ENCODE results near the gene UBXN1. TPM values are rescaled to one million over a fixed set of nuclear protein-coding genes. Genes with fewer than 3 reads are reported as not detected.

The UBXN1 gene
- polyA plus RNA-seq, 2 of the 4 experiments (the other 2 are of a cell fraction), result 117 to 120 TPM

GRCh38 chr11:62678770-62679696, at the start of gene UBXN1 (continued):
- TF ChIP-seq JUN (IDR thresholded peaks at IDR 0.05) (peak; percentile 78 to 86; a peak in 3 of 5 replicates), FOXS1 (CRISPR knock-in tag; IDR thresholded peaks at IDR 0.05) (no peak), USF2 (IDR thresholded peaks at IDR 0.05) (peak; percentile 96), MYC (IDR thresholded peaks at IDR 0.05; ENCODE audit: borderline replicate concordance, low read length) (no peak), NPAS2 (CRISPR knock-in tag; IDR thresholded peaks at IDR 0.05; ENCODE audit: borderline replicate concordance) (no peak), ELK1 (IDR thresholded peaks at IDR 0.05; ENCODE audit: low read depth, low read length) (no peak), EP300 (IDR thresholded peaks at IDR 0.05) (no peak), HDAC2 (IDR thresholded peaks at IDR 0.05) (no peak), RFX5 (IDR thresholded peaks at IDR 0.05) (no peak), EHMT2 (IDR thresholded peaks at IDR 0.05; ENCODE audit: low read depth) (no peak), JUNB (IDR thresholded peaks at IDR 0.05) (no peak), CHD2 (IDR thresholded peaks at IDR 0.05; ENCODE audit: low read length, partially characterized antibody) (no peak), NR3C1 (IDR thresholded peaks at IDR 0.05) (no peak), ZSCAN20 (CRISPR knock-in tag; IDR thresholded peaks at IDR 0.05) (no peak), ESRRA (IDR thresholded peaks at IDR 0.05; ENCODE audit: borderline replicate concordance, low read length) (no peak), CTCF (IDR thresholded peaks at IDR 0.05) (no peak), BCL3 (IDR thresholded peaks at IDR 0.05) (peak; percentile 52; the same call in 1 of the 3 replicates)

- CTCF ChIA-PET, result interaction anchor here (0.6 to 3.1 kb wide), 9 partner anchors 21 to 116 kb away, joined by 3 to 15 read pairs (median 4); partner anchors contain the start of genes BSCL2, EML3 and GNG3
- Histone ChIP-seq H3K4me2 (peak within 1 kb of the TSS; percentile 92), H3K4me3 (peak within 1 kb of the TSS; percentile 78), H3K9me3 (no peaks in the 10 kb centered on the region), H3K27ac (peak within 1 kb of the TSS; percentile 97), H3K4me1 (peaks cover 26% of the 10 kb centered on the region)
- POLR2A ChIA-PET, result interaction anchor here (0.7 to 3.8 kb wide), 23 partner anchors 10 to 153 kb away, joined by 3 to 96 read pairs (median 9); partner anchors contain the start of genes BSCL2, C11orf98, CSKMT and GANAB
- DNase-seq (ENCODE audit: low read depth in 1 of 2, low spot score in 1 of 2) (peak; percentile 85 to 89), FAIRE-seq (no peak), ATAC-seq (peak; percentile 79 to 83)
- under 1% methylated on average over 29 of the region's 29 CpGs for WGBS (ENCODE audit: missing lambda C conversion rate)
- TF ChIP-seq HEYL (CRISPR knock-in tag; IDR thresholded peaks at IDR 0.05) (no peak), HOXB13 (CRISPR knock-in tag; IDR thresholded peaks at IDR 0.05; ENCODE audit: low read depth) (0 out of 2 replicates have a peak, but pooled peaks have one; percentile 22), ATOH8 (CRISPR knock-in tag; IDR thresholded peaks at IDR 0.05; ENCODE audit: low read depth) (no peak), KDM1A (IDR thresholded peaks at IDR 0.05; ENCODE audit: low read depth) (no peak), KDM5A (IDR thresholded peaks at IDR 0.05) (peak; percentile 19; the same call in 1 of the 2 replicates), ZSCAN20 (CRISPR knock-in tag; IDR thresholded peaks at IDR 0.05) (no peak), JUN (IDR thresholded peaks at IDR 0.05) (peak; percentile 72 to 81; a peak in 4 of 5 replicates), HOXA7 (CRISPR knock-in tag; IDR thresholded peaks at IDR 0.05) (no peak), RARB (CRISPR knock-in tag; IDR thresholded peaks at IDR 0.05) (no peak), JUNB (IDR thresholded peaks at IDR 0.05) (no peak), CHD4 (IDR thresholded peaks at IDR 0.05; ENCODE audit: borderline replicate concordance) (no peak), MAX (IDR thresholded peaks at IDR 0.05) (peak; percentile 54), NPAS2 (CRISPR knock-in tag; IDR thresholded peaks at IDR 0.05; ENCODE audit: borderline replicate concordance) (no peak), HDAC2 (IDR thresholded peaks at IDR 0.05) (no peak), RAD21 (conservative IDR thresholded peaks at IDR 0.05 in 1 of 2, IDR thresholded peaks at IDR 0.05 in 1 of 2) (no peak), EP300 (IDR thresholded peaks at IDR 0.05) (no peak), CEBPB (IDR thresholded peaks at IDR 0.05) (no peak), HES2 (IDR thresholded peaks at IDR 0.05) (no peak)
Measured at GRCh38 chr11:62728171-62728988, 49.5 kb upstream of the UBXN1 start, which contains the start of gene TTC9C. Gene TTC9C, plus strand, starts transcription at chr11:62728486. Its CDS starts 363 bp downstream, at chr11:62728849.

Data from A549 (cell line).